HepG2 (cell line): Measurements from ENCODE around the gene CCND2. TPM values are rescaled to one million over a fixed set of nuclear protein-coding genes. Genes with fewer than 3 reads are reported as not detected.

ENCODE experiments used
- BRD4 ChIP-seq: sonication (generic); formaldehyde crosslinking; IDR thresholded peaks from 2 replicates; pipeline ENCODE4 v1.4.0; 2020; ENCODE audit warnings: missing genetic modification reagents
- CENPT ChIP-seq: sonication (generic); formaldehyde crosslinking; IDR thresholded peaks from 2 replicates; pipeline ENCODE4 v1.8.0; 2022; ENCODE audit warnings: low read depth, mild to moderate bottlenecking, moderate library complexity, missing genetic modification reagents
- CTCF ChIP-seq: sonication (generic); formaldehyde crosslinking; IDR thresholded peaks from 2 replicates; pipeline ENCODE4 v1.5.0; 2020; ENCODE audit warnings: mild to moderate bottlenecking, missing genetic modification reagents, moderate library complexity
- GLMP ChIP-seq: sonication (generic); formaldehyde crosslinking; IDR thresholded peaks from 2 replicates; pipeline ENCODE4 v1.9.0; 2021; ENCODE audit warnings: missing genetic modification reagents, mild to moderate bottlenecking, borderline replicate concordance
- HOXA3 ChIP-seq: sonication (generic); formaldehyde crosslinking; IDR thresholded peaks from 2 replicates; pipeline ENCODE4 v1.5.0; 2020; ENCODE audit warnings: missing genetic modification reagents
- LRRFIP1 ChIP-seq: sonication (generic); formaldehyde crosslinking; conservative IDR thresholded peaks from 2 replicates; pipeline ENCODE4 v1.4.0; 2020; ENCODE audit warnings: missing genetic modification reagents
- RARA ChIP-seq: IDR thresholded peaks from 2 replicates; pipeline ENCODE4 v1.6.1; 2016; ENCODE audit warnings: missing genetic modification reagents, missing compliant biosample characterization
- SCMH1 ChIP-seq: sonication (generic); formaldehyde crosslinking; IDR thresholded peaks from 2 replicates; pipeline ENCODE4 v1.9.0; 2021; ENCODE audit warnings: missing genetic modification reagents, mild to moderate bottlenecking, borderline replicate concordance
- SMARCC2 ChIP-seq: fragments of 450-650 bp; IDR thresholded peaks from 2 replicates; pipeline ENCODE4 v1.6.1; 2017; ENCODE audit warnings: antibody characterized with exemption, mild to moderate bottlenecking
- ZBTB2 ChIP-seq: sonication (generic); formaldehyde crosslinking; IDR thresholded peaks from 2 replicates; pipeline ENCODE4 v1.8.0; 2022; ENCODE audit warnings: low read depth, missing genetic modification reagents
- ZNF10 ChIP-seq: sonication (generic); formaldehyde crosslinking; IDR thresholded peaks from 2 replicates; pipeline ENCODE4 v1.4.0; 2020; ENCODE audit warnings: mild to moderate bottlenecking, low read depth, missing genetic modification reagents, borderline replicate concordance
- ZNF260 ChIP-seq: sonication (generic); formaldehyde crosslinking; IDR thresholded peaks from 2 replicates; pipeline ENCODE4 v1.4.0; 2020; ENCODE audit warnings: missing genetic modification reagents, low read depth, mild to moderate bottlenecking, borderline replicate concordance
- ZNF639 ChIP-seq: conservative IDR thresholded peaks from 2 replicates; pipeline ENCODE4 v1.6.1; 2018; ENCODE audit warnings: missing genetic modification reagents
- ZNF891 ChIP-seq: sonication (generic); formaldehyde crosslinking; IDR thresholded peaks from 2 replicates; pipeline ENCODE4 v1.5.0; 2020; ENCODE audit warnings: mild to moderate bottlenecking, missing genetic modification reagents
- ZUFSP ChIP-seq: sonication (generic); formaldehyde crosslinking; IDR thresholded peaks from 2 replicates; pipeline ENCODE4 v1.9.0; 2021; ENCODE audit warnings: missing genetic modification reagents, mild to moderate bottlenecking, borderline replicate concordance
- ZZZ3 ChIP-seq: sonication (generic); formaldehyde crosslinking; IDR thresholded peaks from 2 replicates; pipeline ENCODE4 v1.4.0; 2020; ENCODE audit warnings: missing genetic modification reagents, mild to moderate bottlenecking, borderline replicate concordance
- polyA plus RNA-seq, 8 experiments: library from polyadenylated mRNA; depleted of rRNA in 3 of 8; stranded (reverse) in 7 of 8; unstranded in 1 of 8; fragments of >200 nt; fragmentation: Illumina TruSeq in 4 of 8; extraction: Trizol in 4 of 8; gene quantifications; 2 replicates each; pipeline versions ENCODE4 v1.2.1 to v1.2.3, GENCODE V29; 2011 to 2016; ENCODE audit warnings: low read depth in 4 of 8, missing spikeins in 1 of 8, mixed read lengths in 1 of 8; ENCODE audit not compliant: insufficient read depth in 1 of 8
- total RNA-seq, 5 experiments: library from RNA; depleted of rRNA; stranded (reverse); fragments of >200 nt; fragmentation: Illumina TruSeq; extraction: Trizol; gene quantifications; 2 replicates each; pipeline ENCODE4 v1.2.3, GENCODE V29; 2016; ENCODE audit warnings: low read depth in 1 of 5

Gene CCND2
- total and polyA plus RNA-seq, 2 of the 13 experiments (the other 11 are each of a cell fraction or from before 2014, with no cell fraction given): 0.61 to 1.4 TPM

- TF ChIP-seq LRRFIP1 (CRISPR knock-in tag): no peak
- TF ChIP-seq HOXA3: 0 out of 2 replicates have a peak, but pooled peaks have one; percentile 28
- TF ChIP-seq GLMP (CRISPR knock-in tag): no peak
- TF ChIP-seq CENPT (CRISPR knock-in tag): no peak
- TF ChIP-seq ZBTB2 (CRISPR knock-in tag): no peak
- no peak for TF ChIP-seq BRD4 (CRISPR knock-in tag)
- TF ChIP-seq CTCF (CRISPR knock-in tag): peak; percentile 96
- TF ChIP-seq ZNF891: no peak
- no peak for TF ChIP-seq ZNF639 (CRISPR knock-in tag)
- no peak for TF ChIP-seq ZNF10
- TF ChIP-seq ZZZ3 (CRISPR knock-in tag): no peak
- no peak for TF ChIP-seq SMARCC2
- TF ChIP-seq ZNF260 (CRISPR knock-in tag): no peak
- no peak for TF ChIP-seq ZUFSP (CRISPR knock-in tag)
- no peak for TF ChIP-seq SCMH1 (CRISPR knock-in tag)
- TF ChIP-seq RARA: peak; percentile 33; the same call in 1 of the 2 replicates
These were observed 3.1 kb downstream of the CCND2 start (continued) for GRCh38 chr12:4276524-4277204.
